ENCODE data around the gene ACAA2.

DNA sequence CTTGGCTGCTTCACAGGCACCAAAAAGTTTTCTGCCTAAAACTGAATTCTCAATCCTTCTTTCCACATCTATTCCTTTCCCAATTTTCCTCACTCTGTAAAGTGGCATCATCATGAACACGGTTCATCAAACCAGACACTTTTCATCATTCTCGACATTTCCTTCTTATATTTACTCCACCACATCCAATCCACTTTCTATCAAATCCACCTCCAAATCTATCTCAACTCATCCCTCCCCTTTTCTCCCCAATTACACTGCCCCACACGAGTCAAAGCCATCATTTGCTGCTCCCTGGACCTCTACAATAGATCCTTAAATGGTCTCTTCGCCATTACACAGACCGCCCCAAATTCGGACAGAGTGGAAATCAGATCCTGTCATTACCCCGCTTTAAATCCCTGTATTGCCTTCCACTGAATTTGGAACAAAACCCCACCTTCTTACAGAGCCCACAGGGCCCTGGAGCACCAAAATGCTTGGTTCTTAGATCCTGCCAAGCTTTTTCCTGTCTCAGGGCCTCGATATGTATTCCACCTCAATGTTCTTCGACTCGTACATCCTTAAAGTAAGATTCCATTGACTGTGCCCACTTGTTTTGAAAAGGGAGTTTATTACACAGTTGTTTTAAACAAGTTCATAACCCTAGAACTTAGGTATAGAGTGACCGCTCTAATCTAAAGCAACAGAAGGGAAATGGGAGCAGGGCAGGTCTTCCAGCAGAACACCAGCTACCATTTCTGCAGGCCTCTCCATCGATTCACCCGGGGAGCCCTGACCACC, 856 bp downstream of the ACAA2 start:
- TF ChIP-seq, protein P1, sequence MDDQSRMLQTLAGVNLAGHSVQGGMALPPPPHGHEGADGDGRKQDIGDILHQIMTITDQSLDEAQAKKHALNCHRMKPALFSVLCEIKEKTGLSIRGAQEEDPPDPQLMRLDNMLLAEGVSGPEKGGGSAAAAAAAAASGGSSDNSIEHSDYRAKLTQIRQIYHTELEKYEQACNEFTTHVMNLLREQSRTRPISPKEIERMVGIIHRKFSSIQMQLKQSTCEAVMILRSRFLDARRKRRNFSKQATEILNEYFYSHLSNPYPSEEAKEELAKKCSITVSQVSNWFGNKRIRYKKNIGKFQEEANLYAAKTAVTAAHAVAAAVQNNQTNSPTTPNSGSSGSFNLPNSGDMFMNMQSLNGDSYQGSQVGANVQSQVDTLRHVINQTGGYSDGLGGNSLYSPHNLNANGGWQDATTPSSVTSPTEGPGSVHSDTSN (IDR thresholded peaks at IDR 0.05), result no peak
- TF ChIP-seq POLR2A (IDR thresholded peaks at IDR 0.05; ENCODE audit: low read length) (no peak), BHLHE40 (IDR thresholded peaks at IDR 0.05; ENCODE audit: low read depth, low read length) (no peak), TP53 (CRISPR knock-in tag; IDR thresholded peaks at IDR 0.05) (no peak), CHD2 (IDR thresholded peaks at IDR 0.05; ENCODE audit: low read length, partially characterized antibody) (no peak)
- TF ChIP-seq, protein P2, sequence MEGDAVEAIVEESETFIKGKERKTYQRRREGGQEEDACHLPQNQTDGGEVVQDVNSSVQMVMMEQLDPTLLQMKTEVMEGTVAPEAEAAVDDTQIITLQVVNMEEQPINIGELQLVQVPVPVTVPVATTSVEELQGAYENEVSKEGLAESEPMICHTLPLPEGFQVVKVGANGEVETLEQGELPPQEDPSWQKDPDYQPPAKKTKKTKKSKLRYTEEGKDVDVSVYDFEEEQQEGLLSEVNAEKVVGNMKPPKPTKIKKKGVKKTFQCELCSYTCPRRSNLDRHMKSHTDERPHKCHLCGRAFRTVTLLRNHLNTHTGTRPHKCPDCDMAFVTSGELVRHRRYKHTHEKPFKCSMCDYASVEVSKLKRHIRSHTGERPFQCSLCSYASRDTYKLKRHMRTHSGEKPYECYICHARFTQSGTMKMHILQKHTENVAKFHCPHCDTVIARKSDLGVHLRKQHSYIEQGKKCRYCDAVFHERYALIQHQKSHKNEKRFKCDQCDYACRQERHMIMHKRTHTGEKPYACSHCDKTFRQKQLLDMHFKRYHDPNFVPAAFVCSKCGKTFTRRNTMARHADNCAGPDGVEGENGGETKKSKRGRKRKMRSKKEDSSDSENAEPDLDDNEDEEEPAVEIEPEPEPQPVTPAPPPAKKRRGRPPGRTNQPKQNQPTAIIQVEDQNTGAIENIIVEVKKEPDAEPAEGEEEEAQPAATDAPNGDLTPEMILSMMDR (IDR thresholded peaks at IDR 0.05), result no peak

Measured in A549 (cell line).